A549 (cell line): ENCODE data around the gene EYA2.

ENCODE experiments used
- CHD4 ChIP-seq: fragments of 200-600 bp; sonication (generic); IDR thresholded peaks from 2 replicates; pipeline ENCODE4 v1.6.1; 2016; ENCODE audit warnings: antibody characterized with exemption, mild to moderate bottlenecking, borderline replicate concordance
- EP300 ChIP-seq, 2 experiments: fragments of >200 bp; sonication (Bioruptor Twin); formaldehyde crosslinking; IDR thresholded peaks; 2 replicates in 1 of 2; 3 replicates in 1 of 2; pipeline ENCODE4 v1.6.1; 2016 to 2017
- POLR2A ChIP-seq: IDR thresholded peaks from 2 replicates; pipeline ENCODE4 v1.6.1; 2012; ENCODE audit warnings: mild to moderate bottlenecking, low read length
- POLR2AphosphoS2 ChIP-seq: conservative IDR thresholded peaks from 2 replicates; pipeline ENCODE4 v1.6.1; 2012; ENCODE audit warnings: low read length, improper control_type of control experiment, inconsistent platforms
- TF ChIP-seq, protein P1 (sequence below): fragments of >200 bp; sonication (Bioruptor Twin); formaldehyde crosslinking; IDR thresholded peaks from 3 replicates; pipeline ENCODE4 v1.5.1; 2016

DNA sequence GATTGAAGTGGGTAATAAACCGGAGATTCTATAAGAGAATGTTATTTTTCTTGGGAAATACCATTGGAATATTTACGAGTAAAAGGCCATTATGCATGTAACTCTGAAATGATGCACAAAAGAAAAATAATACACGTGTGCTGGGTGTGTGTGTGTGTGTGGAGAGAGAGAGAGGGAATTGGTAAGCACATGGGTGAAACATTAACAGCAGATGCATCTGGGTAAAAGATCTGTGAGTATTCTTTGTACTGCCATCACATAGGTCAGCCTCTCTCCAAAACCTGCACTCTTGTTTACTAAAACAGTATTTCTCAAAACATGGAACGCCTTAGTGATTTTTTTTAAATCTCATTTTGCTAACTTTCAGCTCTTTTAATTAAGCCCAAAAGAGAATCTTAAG, 28.9 kb downstream of the EYA2 start:
- TF ChIP-seq POLR2A (no peak), CHD4 (no peak), EP300 (IDR thresholded peaks at IDR 0.05) (no peak), POLR2AphosphoS2 (no peak)
- TF ChIP-seq, protein P1, sequence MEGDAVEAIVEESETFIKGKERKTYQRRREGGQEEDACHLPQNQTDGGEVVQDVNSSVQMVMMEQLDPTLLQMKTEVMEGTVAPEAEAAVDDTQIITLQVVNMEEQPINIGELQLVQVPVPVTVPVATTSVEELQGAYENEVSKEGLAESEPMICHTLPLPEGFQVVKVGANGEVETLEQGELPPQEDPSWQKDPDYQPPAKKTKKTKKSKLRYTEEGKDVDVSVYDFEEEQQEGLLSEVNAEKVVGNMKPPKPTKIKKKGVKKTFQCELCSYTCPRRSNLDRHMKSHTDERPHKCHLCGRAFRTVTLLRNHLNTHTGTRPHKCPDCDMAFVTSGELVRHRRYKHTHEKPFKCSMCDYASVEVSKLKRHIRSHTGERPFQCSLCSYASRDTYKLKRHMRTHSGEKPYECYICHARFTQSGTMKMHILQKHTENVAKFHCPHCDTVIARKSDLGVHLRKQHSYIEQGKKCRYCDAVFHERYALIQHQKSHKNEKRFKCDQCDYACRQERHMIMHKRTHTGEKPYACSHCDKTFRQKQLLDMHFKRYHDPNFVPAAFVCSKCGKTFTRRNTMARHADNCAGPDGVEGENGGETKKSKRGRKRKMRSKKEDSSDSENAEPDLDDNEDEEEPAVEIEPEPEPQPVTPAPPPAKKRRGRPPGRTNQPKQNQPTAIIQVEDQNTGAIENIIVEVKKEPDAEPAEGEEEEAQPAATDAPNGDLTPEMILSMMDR = no peak
